H9 (cell line): Measurements from ENCODE around the gene KCNQ2. TPM values are rescaled to one million over a fixed set of nuclear protein-coding genes. Genes with fewer than 3 reads are reported as not detected.

Experiments
- DNase-seq: peaks from one replicate; pipeline ENCODE4 v3.0.0-alpha.2; 2017
- H2AFZ ChIP-seq: one replicate; pipeline ENCODE4 v1.6.1; 2013; ENCODE audit warnings: mild to moderate bottlenecking, low read length, control low read depth, moderate library complexity
- H2AK5ac ChIP-seq: 2 replicates; pipeline ENCODE4 v1.6.1; 2013; ENCODE audit warnings: low read length, control low read depth, mixed read lengths; ENCODE audit not compliant: insufficient read length
- H2BK120ac ChIP-seq: one replicate; pipeline ENCODE4 v1.6.1; 2013; ENCODE audit warnings: low read depth, mild to moderate bottlenecking, low read length, control low read depth, inconsistent platforms; ENCODE audit not compliant: poor library complexity, severe bottlenecking
- H2BK12ac ChIP-seq: 2 replicates; pipeline ENCODE4 v1.6.1; 2013; ENCODE audit warnings: low read length, control low read depth, mixed read lengths, low read depth; ENCODE audit not compliant: insufficient read length
- H2BK15ac ChIP-seq: 2 replicates; pipeline ENCODE4 v1.6.1; 2013; ENCODE audit warnings: low read depth, low read length, control low read depth
- H2BK20ac ChIP-seq: one replicate; pipeline ENCODE4 v1.6.1; 2013; ENCODE audit warnings: low read depth, mild to moderate bottlenecking, low read length, control low read depth, inconsistent platforms; ENCODE audit not compliant: poor library complexity, severe bottlenecking
- H2BK5ac ChIP-seq: 2 replicates; pipeline ENCODE4 v1.6.1; 2013; ENCODE audit warnings: low read length, control low read depth, mixed read lengths; ENCODE audit not compliant: insufficient read length
- H3K14ac ChIP-seq: 2 replicates; pipeline ENCODE4 v1.6.1; 2013; ENCODE audit warnings: low read length, control low read depth; ENCODE audit not compliant: insufficient read depth
- H3K18ac ChIP-seq: 2 replicates; pipeline ENCODE4 v1.6.1; 2013; ENCODE audit warnings: low read depth, mild to moderate bottlenecking, mixed read lengths, low read length, control low read depth; ENCODE audit not compliant: insufficient read length
- H3K23ac ChIP-seq: 2 replicates; pipeline ENCODE4 v1.6.1; 2013; ENCODE audit warnings: low read length, control low read depth, mixed read lengths, low read depth; ENCODE audit not compliant: insufficient read length
- H3K23me2 ChIP-seq: 2 replicates; pipeline ENCODE4 v1.6.1; 2013; ENCODE audit warnings: low read depth, mild to moderate bottlenecking, mixed read lengths, low read length, control low read depth; ENCODE audit not compliant: insufficient read length, poor library complexity, severe bottlenecking
- H3K27ac ChIP-seq: 2 replicates; pipeline ENCODE4 v1.5.1; 2013; ENCODE audit warnings: low read length, control low read depth, mixed read lengths, low read depth; ENCODE audit not compliant: insufficient read length
- H3K27me3 ChIP-seq: 2 replicates; pipeline ENCODE4 v1.6.1; 2013; ENCODE audit warnings: low read length, control low read depth, inconsistent platforms; ENCODE audit not compliant: insufficient read depth
- H3K4ac ChIP-seq: 2 replicates; pipeline ENCODE4 v1.6.1; 2013; ENCODE audit warnings: low read depth, mild to moderate bottlenecking, control low read depth, inconsistent platforms, low read length, moderate library complexity
- H3K4me1 ChIP-seq: 2 replicates; pipeline ENCODE4 v1.6.1; 2013; ENCODE audit warnings: low read length, control low read depth, inconsistent platforms; ENCODE audit not compliant: insufficient read depth
- H3K4me2 ChIP-seq: 2 replicates; pipeline ENCODE4 v1.6.1; 2013; ENCODE audit warnings: low read length, control low read depth, mixed read lengths; ENCODE audit not compliant: insufficient read length, insufficient read depth
- H3K56ac ChIP-seq: 2 replicates; pipeline ENCODE4 v1.6.1; 2013; ENCODE audit warnings: low read depth, mild to moderate bottlenecking, mixed read lengths, low read length, control low read depth; ENCODE audit not compliant: insufficient read length
- H3K79me1 ChIP-seq: 2 replicates; pipeline ENCODE4 v1.6.1; 2013; ENCODE audit warnings: low read depth, mild to moderate bottlenecking, moderate library complexity, low read length, control low read depth, inconsistent platforms; ENCODE audit not compliant: insufficient read depth, poor library complexity, severe bottlenecking
- H3K79me2 ChIP-seq: 2 replicates; pipeline ENCODE4 v1.6.1; 2013; ENCODE audit warnings: low read length, control low read depth, inconsistent platforms; ENCODE audit not compliant: insufficient read depth
- H3K9ac ChIP-seq: 2 replicates; pipeline ENCODE4 v1.6.1; 2013; ENCODE audit warnings: low read length, control low read depth, mixed read lengths; ENCODE audit not compliant: insufficient read length; ENCODE audit errors: extremely low read depth
- H3K9me3 ChIP-seq: one replicate; pipeline ENCODE4 v1.6.1; 2013; ENCODE audit warnings: low read depth, low read length, inconsistent platforms; ENCODE audit not compliant: control insufficient read depth
- H3T11ph ChIP-seq: one replicate; pipeline ENCODE4 v1.6.1; 2013; ENCODE audit warnings: mild to moderate bottlenecking, low read length, control low read depth, inconsistent platforms
- H4K20me1 ChIP-seq: one replicate; pipeline ENCODE4 v1.6.1; 2013; ENCODE audit not compliant: control insufficient read depth, insufficient read length, insufficient read depth
- H4K5ac ChIP-seq: 2 replicates; pipeline ENCODE4 v1.6.1; 2013; ENCODE audit warnings: low read depth, mild to moderate bottlenecking, mixed read lengths, low read length, control low read depth; ENCODE audit not compliant: insufficient read length
- H4K8ac ChIP-seq: replicated peaks from 2 replicates; pipeline ENCODE4 v1.6.1; 2013; ENCODE audit warnings: low read length, control low read depth, mixed read lengths, low read depth; ENCODE audit not compliant: insufficient read length
- H4K91ac ChIP-seq: 2 replicates; pipeline ENCODE4 v1.6.1; 2013; ENCODE audit warnings: low read depth, mild to moderate bottlenecking, moderate library complexity, mixed read lengths, low read length, control low read depth; ENCODE audit not compliant: insufficient read length
- H3K27ac Mint-ChIP-seq, 3 experiments: 2 replicates in 2 of 3; 3 replicates in 1 of 3; pipeline ENCODE4 v1.8.0; 2020 to 2021; ENCODE audit warnings: mixed read lengths in 3 of 3, mild to moderate bottlenecking in 1 of 3, moderate library complexity in 1 of 3
- H3K27me3 Mint-ChIP-seq: 2 replicates; pipeline ENCODE4 v1.8.0; 2021; ENCODE audit warnings: low read depth, mild to moderate bottlenecking, moderate library complexity, mixed read lengths
- H3K36me3 Mint-ChIP-seq, 3 experiments: 2 replicates in 2 of 3; 3 replicates in 1 of 3; pipeline ENCODE4 v1.8.0; 2020 to 2021; ENCODE audit warnings: low read depth in 3 of 3, mixed read lengths in 3 of 3; ENCODE audit not compliant: insufficient read depth in 1 of 3
- H3K4me1 Mint-ChIP-seq, 2 experiments: 2 replicates each; pipeline ENCODE4 v1.8.0; 2020; ENCODE audit warnings: mixed read lengths in 2 of 2
- H3K4me3 Mint-ChIP-seq, 2 experiments: 2 replicates in 1 of 2; 3 replicates in 1 of 2; pipeline ENCODE4 v1.8.0; 2020 to 2021; ENCODE audit warnings: mild to moderate bottlenecking in 2 of 2, mixed read lengths in 2 of 2, moderate library complexity in 1 of 2
- H3K9me3 Mint-ChIP-seq, 2 experiments: 2 replicates in 1 of 2; 3 replicates in 1 of 2; pipeline ENCODE4 v1.8.0; 2020; ENCODE audit warnings: mild to moderate bottlenecking in 2 of 2, mixed read lengths in 2 of 2, moderate library complexity in 1 of 2
- WGBS: extraction: QIAGEN DNeasy Blood & Tissue Kit; methylation state at CpG from one replicate; pipeline ENCODE4 v1.1.7; 2013; ENCODE audit warnings: missing lambda C conversion rate, low lambda C conversion rate, mixed read lengths; ENCODE audit not compliant: insufficient read length; ENCODE audit errors: extremely low coverage; 5-methylcytosine and 5-hydroxymethylcytosine counted together
- total RNA-seq: library from RNA; stranded (reverse); gene quantifications from 2 replicates; pipeline ENCODE4 v1.2.1, GENCODE V29; 2021
- TF ChIP-seq, protein P1 (sequence below): fragments of 200-600 bp; sonication (generic); conservative IDR thresholded peaks from 3 replicates; pipeline ENCODE4 v1.8.0; 2021; ENCODE audit warnings: antibody characterized with exemption, mild to moderate bottlenecking

The KCNQ2 gene
- total RNA-seq, 1 experiment from 2014 or later = 69.2 TPM

DNA sequence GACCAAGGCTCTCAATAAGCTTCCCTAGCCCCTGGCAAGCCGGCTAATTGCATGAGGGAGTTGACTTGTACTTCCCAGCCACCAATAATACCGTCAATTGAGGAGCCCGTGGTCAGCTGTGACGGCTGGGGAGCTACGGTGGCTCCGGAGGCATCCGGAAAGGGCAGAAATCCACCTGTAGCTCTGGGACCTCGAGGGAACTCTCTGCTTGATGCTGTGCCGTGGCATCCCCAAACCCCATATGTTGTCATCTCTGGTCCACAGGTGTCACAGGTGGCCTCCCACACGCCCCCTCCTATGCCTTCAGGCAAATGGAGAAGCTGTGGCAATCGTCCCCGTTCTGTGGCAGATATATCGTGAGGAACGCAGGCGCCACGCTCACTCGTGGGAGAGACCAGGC is 5.5 kb upstream of the KCNQ2 start:
- H3K27ac ChIP-seq = no peak overlapping the region
- H2AFZ ChIP-seq = no peak overlapping the region
- no peaks in the 10 kb centered on the region for H4K20me1 ChIP-seq
- H3K4me1 ChIP-seq = no peaks in the 10 kb centered on the region
- H2BK120ac ChIP-seq = no peak overlapping the region
- no peak overlapping the region for H4K5ac ChIP-seq
- H3K4ac ChIP-seq = no peak overlapping the region
- WGBS = no CpG with 5 or more reads among the region's 17 CpGs
- H3K56ac ChIP-seq = no peak overlapping the region
- TF ChIP-seq, protein P1, sequence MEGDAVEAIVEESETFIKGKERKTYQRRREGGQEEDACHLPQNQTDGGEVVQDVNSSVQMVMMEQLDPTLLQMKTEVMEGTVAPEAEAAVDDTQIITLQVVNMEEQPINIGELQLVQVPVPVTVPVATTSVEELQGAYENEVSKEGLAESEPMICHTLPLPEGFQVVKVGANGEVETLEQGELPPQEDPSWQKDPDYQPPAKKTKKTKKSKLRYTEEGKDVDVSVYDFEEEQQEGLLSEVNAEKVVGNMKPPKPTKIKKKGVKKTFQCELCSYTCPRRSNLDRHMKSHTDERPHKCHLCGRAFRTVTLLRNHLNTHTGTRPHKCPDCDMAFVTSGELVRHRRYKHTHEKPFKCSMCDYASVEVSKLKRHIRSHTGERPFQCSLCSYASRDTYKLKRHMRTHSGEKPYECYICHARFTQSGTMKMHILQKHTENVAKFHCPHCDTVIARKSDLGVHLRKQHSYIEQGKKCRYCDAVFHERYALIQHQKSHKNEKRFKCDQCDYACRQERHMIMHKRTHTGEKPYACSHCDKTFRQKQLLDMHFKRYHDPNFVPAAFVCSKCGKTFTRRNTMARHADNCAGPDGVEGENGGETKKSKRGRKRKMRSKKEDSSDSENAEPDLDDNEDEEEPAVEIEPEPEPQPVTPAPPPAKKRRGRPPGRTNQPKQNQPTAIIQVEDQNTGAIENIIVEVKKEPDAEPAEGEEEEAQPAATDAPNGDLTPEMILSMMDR = no peak
- no peak overlapping the region for H2BK12ac ChIP-seq
- no peak overlapping the region for H3T11ph ChIP-seq
- no peak overlapping the region for H3K9ac ChIP-seq
- Mint-ChIP-seq H3K4me3 (no peak overlapping the region), H3K4me1 (peaks cover 27 to 52% of the 10 kb centered on the region in 2 experiments), H3K27ac (no peak overlapping the region), H3K27me3 (peaks cover 39% of the 10 kb centered on the region), H3K36me3 (no peaks in the 10 kb centered on the region; a peak in 1 of 7 replicates), H3K9me3 (peaks cover 0 to 2% of the 10 kb centered on the region in 2 experiments; a peak in 1 of 5 replicates)
- no peak for DNase-seq
- H3K27me3 ChIP-seq = no peaks in the 10 kb centered on the region
- no peak overlapping the region for H2BK20ac ChIP-seq
- no peak overlapping the region for H3K23ac ChIP-seq
- H3K23me2 ChIP-seq = no peaks in the 10 kb centered on the region
- no peak overlapping the region for H2BK15ac ChIP-seq
- H3K14ac ChIP-seq = peak overlapping the region; percentile 32; the same call in 1 of the 2 replicates
- no peak overlapping the region for H2AK5ac ChIP-seq
- no peaks in the 10 kb centered on the region for H3K9me3 ChIP-seq
- H2BK5ac ChIP-seq = no peak overlapping the region
- no peaks in the 10 kb centered on the region for H3K79me2 ChIP-seq
- H4K91ac ChIP-seq = no peak overlapping the region
- H3K4me2 ChIP-seq = no peak overlapping the region
- no peak overlapping the region for H4K8ac ChIP-seq
- H3K18ac ChIP-seq = no peak overlapping the region
- no peaks in the 10 kb centered on the region for H3K79me1 ChIP-seq
